Endothelial cell of umbilical vein (primary cell): Measurements from ENCODE around the gene BNC1. TPM values are rescaled to one million over a fixed set of nuclear protein-coding genes. Genes with fewer than 3 reads are reported as not detected.

Experiments
- BruUV-seq: library from RNA; stranded (reverse); fragments of 400-500 nt; replicated peaks from 2 replicates; lab custom pipeline; 2021; lab: Mats Ljungman, UMichigan
- CTCF ChIA-PET: fragments of 300-600, 350-600 bp; sonication (Branson Sonifier 250); formaldehyde crosslinking; loops from one replicate; lab custom pipeline; 2021; ENCODE audit warnings: antibody characterized with exemption, inconsistent platforms; lab: Charles Lee
- POLR2A ChIA-PET: fragments of 300-600, 350-600 bp; sonication (Branson Sonifier 250); formaldehyde crosslinking; loops from one replicate; lab custom pipeline; 2021; ENCODE audit warnings: antibody characterized with exemption, inconsistent platforms; lab: Charles Lee
- DNase-seq: peaks from one replicate; pipeline ENCODE4 v3.0.0-alpha.2; 2011; ENCODE audit warnings: low read depth, low spot score
- FAIRE-seq: peaks from 2 replicates; lab custom pipeline; 2011; peaks lifted over from hg19 to GRCh38; lab: Jason Lieb, UNC
- H2AFZ ChIP-seq: 2 replicates; pipeline ENCODE4 v1.6.0; 2012; ENCODE audit warnings: low read depth, low read length, control low read depth, inconsistent platforms
- H3K27ac ChIP-seq: 2 replicates; pipeline ENCODE4 v1.5.1; 2011; ENCODE audit warnings: low read depth, mild to moderate bottlenecking, control low read depth, low read length, moderate library complexity; ENCODE audit not compliant: insufficient read depth
- H3K27me3 ChIP-seq, 2 experiments: 2 replicates each; pipeline versions ENCODE4 v1.6.0 to v1.6.1; 2011; ENCODE audit warnings: low read length in 2 of 2, mixed read lengths in 1 of 2; ENCODE audit not compliant: control insufficient read depth in 2 of 2, insufficient read depth in 2 of 2
- H3K36me3 ChIP-seq, 2 experiments: 2 replicates in 1 of 2; 3 replicates in 1 of 2; pipeline ENCODE4 v1.5.1; 2011; ENCODE audit warnings: low read length in 2 of 2, mild to moderate bottlenecking in 1 of 2, moderate library complexity in 1 of 2; ENCODE audit not compliant: control insufficient read depth in 2 of 2, insufficient read depth in 2 of 2; ENCODE audit errors: extremely low read depth in 1 of 2
- H3K4me1 ChIP-seq: 3 replicates; pipeline ENCODE4 v1.5.1; 2011; ENCODE audit warnings: mild to moderate bottlenecking, low read length; ENCODE audit not compliant: control insufficient read depth, insufficient read depth; ENCODE audit errors: extremely low read depth
- H3K4me2 ChIP-seq: 2 replicates; pipeline ENCODE4 v1.6.1; 2011; ENCODE audit warnings: low read length, control low read depth, mixed read lengths; ENCODE audit not compliant: insufficient read depth
- H3K4me3 ChIP-seq, 3 experiments: fragments of 200-600 bp in 1 of 3; sonication (generic), shearing (Covaris generic) in 1 of 3; replicated peaks in 1 of 3; 2 replicates each; pipeline ENCODE4 v1.5.1; 2011 to 2016; ENCODE audit warnings: control low read depth in 3 of 3, low read length in 3 of 3, mild to moderate bottlenecking in 2 of 3, inconsistent platforms in 1 of 3, low read depth in 1 of 3, moderate library complexity in 1 of 3; ENCODE audit not compliant: insufficient read depth in 1 of 3
- H3K79me2 ChIP-seq: 2 replicates; pipeline ENCODE4 v1.6.0; 2012; ENCODE audit warnings: low read length, inconsistent platforms; ENCODE audit not compliant: control insufficient read depth, insufficient read depth
- H3K9ac ChIP-seq: replicated peaks from 2 replicates; pipeline ENCODE3; 2011; ENCODE audit warnings: low read length, control low read depth; ENCODE audit not compliant: insufficient read depth; ENCODE audit errors: extremely low read depth
- H3K9me1 ChIP-seq: replicated peaks from 3 replicates; pipeline ENCODE4 v1.6.0; 2011; ENCODE audit warnings: mild to moderate bottlenecking, low read length; ENCODE audit not compliant: control insufficient read depth, insufficient read depth; ENCODE audit errors: extremely low read depth
- H3K9me3 ChIP-seq: replicated peaks from 2 replicates; pipeline ENCODE4 v1.5.1; 2012; ENCODE audit warnings: low read length, inconsistent platforms; ENCODE audit not compliant: control insufficient read depth, insufficient read depth
- H4K20me1 ChIP-seq: replicated peaks from 2 replicates; pipeline ENCODE3; 2011; ENCODE audit warnings: mild to moderate bottlenecking, low read length; ENCODE audit not compliant: control insufficient read depth, insufficient read depth; ENCODE audit errors: extremely low read depth
- EZH2 ChIP-seq: IDR thresholded peaks from 2 replicates; pipeline ENCODE4 v1.6.1; 2012; ENCODE audit warnings: borderline replicate concordance, low read depth, mild to moderate bottlenecking, moderate library complexity, low read length, inconsistent platforms; ENCODE audit not compliant: severe bottlenecking
- FOS ChIP-seq: IDR thresholded peaks from 2 replicates; pipeline ENCODE4 v1.6.1; 2011; ENCODE audit warnings: mild to moderate bottlenecking, low read length, moderate library complexity, borderline replicate concordance; ENCODE audit not compliant: insufficient read depth
- GATA2 ChIP-seq: IDR thresholded peaks from 2 replicates; pipeline ENCODE4 v1.7.0; 2011; ENCODE audit warnings: low read depth, mild to moderate bottlenecking, moderate library complexity, mixed read lengths, low read length; ENCODE audit not compliant: insufficient read length, insufficient read depth
- JUN ChIP-seq: IDR thresholded peaks from 2 replicates; pipeline ENCODE4 v1.6.1; 2011; ENCODE audit warnings: borderline replicate concordance, low read depth; ENCODE audit not compliant: insufficient read length, insufficient read depth
- MYC ChIP-seq: IDR thresholded peaks from one replicate; pipeline ENCODE4 v1.6.1; 2011; ENCODE audit warnings: mild to moderate bottlenecking, low read depth, low read length
- POLR2A ChIP-seq: IDR thresholded peaks from 2 replicates; pipeline ENCODE4 v1.6.1; 2012; ENCODE audit warnings: low read depth, mild to moderate bottlenecking, control low read depth, low read length
- POLR2AphosphoS5 ChIP-seq: IDR thresholded peaks from 2 replicates; pipeline ENCODE4 v1.6.1; 2012; ENCODE audit warnings: low read depth, mild to moderate bottlenecking, control low read depth, low read length, moderate library complexity; ENCODE audit not compliant: insufficient read depth
- dilution Hi-C: fragments of 300-500 bp; cut with MboI; formaldehyde crosslinking; loops from one replicate; pipeline ENCODE4 v1.15.0; 2019; ENCODE audit warnings: low sequenced_read_pairs; ENCODE audit not compliant: extremely low pct_ligation_motif_present
- intact Hi-C: fragments of 100-400 bp; cut with micrococcal nuclease; formaldehyde crosslinking; loops from one replicate; pipeline ENCODE4 v1.10.0; 2022
- polyA plus RNA-seq, 4 experiments: library from polyadenylated mRNA; depleted of rRNA in 3 of 4; stranded (reverse) in 3 of 4; unstranded in 1 of 4; fragments of >200 nt; gene quantifications; 2 replicates each; pipeline versions ENCODE4 v1.2.1 to v1.2.3, GENCODE V29; 2011 to 2012; ENCODE audit warnings: missing spikeins in 1 of 4
- total RNA-seq: library from RNA; stranded (reverse); gene quantifications from 2 replicates; pipeline ENCODE4 v1.2.3, GENCODE V29; 2021
- TF ChIP-seq, protein P1 (sequence below), 2 donors: IDR thresholded peaks; 1 replicate in 1 of 2; 2 replicates in 1 of 2; pipeline ENCODE4 v1.5.1; 2011; ENCODE audit warnings: low read length in 2 of 2, mild to moderate bottlenecking in 2 of 2, moderate library complexity in 2 of 2, control low read depth in 1 of 2, inconsistent platforms in 1 of 2, low read depth in 1 of 2; ENCODE audit not compliant: insufficient read depth in 1 of 2; ENCODE audit errors: extremely low read depth in 1 of 2
- TF ChIP-seq, protein P2 (sequence below): IDR thresholded peaks from 2 replicates; pipeline ENCODE4 v1.6.1; 2011; ENCODE audit not compliant: insufficient read depth, insufficient read length

BNC1 gene
- total and polyA plus RNA-seq, 2 donors (not counting 3 experiments of a cell fraction or from before 2014, with no cell fraction given): 3.4 to 3.9 TPM

DNA sequence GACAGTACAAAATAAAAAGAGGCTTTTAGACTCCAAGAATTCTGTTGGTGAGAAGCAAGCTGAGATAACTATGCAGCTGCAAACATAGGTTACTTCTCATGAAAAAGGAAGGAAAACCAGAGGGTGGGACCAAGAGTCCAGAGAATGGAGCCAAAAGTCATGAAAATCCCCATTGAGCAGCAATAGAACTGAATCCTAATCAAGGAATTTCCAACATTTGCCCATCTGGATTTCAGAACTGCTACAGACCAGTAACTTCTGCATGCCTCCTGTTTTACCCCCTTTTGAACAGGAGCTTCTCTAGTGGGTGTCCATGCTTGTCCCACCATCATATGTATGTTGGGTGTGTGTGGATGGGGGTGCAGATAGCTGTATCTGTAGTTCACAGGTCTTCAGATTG lies 33.6 kb upstream of the BNC1 start:
- FAIRE-seq (no peak), DNase-seq (no peak)
- Histone ChIP-seq H4K20me1 (no peaks in the 10 kb centered on the region), H3K27ac (no peak overlapping the region), H3K9ac (no peak overlapping the region), H3K9me1 (no peaks in the 10 kb centered on the region), H3K27me3 (no peaks in the 10 kb centered on the region), H3K36me3 (no peaks in the 10 kb centered on the region), H3K9me3 (no peaks in the 10 kb centered on the region), H3K4me1 (no peaks in the 10 kb centered on the region), H3K79me2 (no peaks in the 10 kb centered on the region), H2AFZ (no peak overlapping the region), H3K4me2 (no peak overlapping the region), H3K4me3 (no peak overlapping the region)
- intact Hi-C loops (no loop called here), dilution Hi-C loops (no loop called here)
- CTCF ChIA-PET: no interaction called here
- POLR2A ChIA-PET: no interaction called here
- BruUV-seq: no TSS peak
- TF ChIP-seq POLR2A (no peak), MYC (no peak), FOS (no peak), EZH2 (no peak), POLR2AphosphoS5 (no peak), GATA2 (no peak), JUN (no peak)
- TF ChIP-seq, protein P1, sequence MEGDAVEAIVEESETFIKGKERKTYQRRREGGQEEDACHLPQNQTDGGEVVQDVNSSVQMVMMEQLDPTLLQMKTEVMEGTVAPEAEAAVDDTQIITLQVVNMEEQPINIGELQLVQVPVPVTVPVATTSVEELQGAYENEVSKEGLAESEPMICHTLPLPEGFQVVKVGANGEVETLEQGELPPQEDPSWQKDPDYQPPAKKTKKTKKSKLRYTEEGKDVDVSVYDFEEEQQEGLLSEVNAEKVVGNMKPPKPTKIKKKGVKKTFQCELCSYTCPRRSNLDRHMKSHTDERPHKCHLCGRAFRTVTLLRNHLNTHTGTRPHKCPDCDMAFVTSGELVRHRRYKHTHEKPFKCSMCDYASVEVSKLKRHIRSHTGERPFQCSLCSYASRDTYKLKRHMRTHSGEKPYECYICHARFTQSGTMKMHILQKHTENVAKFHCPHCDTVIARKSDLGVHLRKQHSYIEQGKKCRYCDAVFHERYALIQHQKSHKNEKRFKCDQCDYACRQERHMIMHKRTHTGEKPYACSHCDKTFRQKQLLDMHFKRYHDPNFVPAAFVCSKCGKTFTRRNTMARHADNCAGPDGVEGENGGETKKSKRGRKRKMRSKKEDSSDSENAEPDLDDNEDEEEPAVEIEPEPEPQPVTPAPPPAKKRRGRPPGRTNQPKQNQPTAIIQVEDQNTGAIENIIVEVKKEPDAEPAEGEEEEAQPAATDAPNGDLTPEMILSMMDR (IDR thresholded peaks at IDR 0.05; ENCODE audit: extremely low read depth in 1 of 2, insufficient read depth in 1 of 2, low read depth in 1 of 2, low read length in 2 of 2): no peak
- TF ChIP-seq, protein P2, sequence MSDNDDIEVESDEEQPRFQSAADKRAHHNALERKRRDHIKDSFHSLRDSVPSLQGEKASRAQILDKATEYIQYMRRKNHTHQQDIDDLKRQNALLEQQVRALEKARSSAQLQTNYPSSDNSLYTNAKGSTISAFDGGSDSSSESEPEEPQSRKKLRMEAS: no peak
